ENCODE measurements around the gene SLC15A3.

SLC15A3 gene

DNA sequence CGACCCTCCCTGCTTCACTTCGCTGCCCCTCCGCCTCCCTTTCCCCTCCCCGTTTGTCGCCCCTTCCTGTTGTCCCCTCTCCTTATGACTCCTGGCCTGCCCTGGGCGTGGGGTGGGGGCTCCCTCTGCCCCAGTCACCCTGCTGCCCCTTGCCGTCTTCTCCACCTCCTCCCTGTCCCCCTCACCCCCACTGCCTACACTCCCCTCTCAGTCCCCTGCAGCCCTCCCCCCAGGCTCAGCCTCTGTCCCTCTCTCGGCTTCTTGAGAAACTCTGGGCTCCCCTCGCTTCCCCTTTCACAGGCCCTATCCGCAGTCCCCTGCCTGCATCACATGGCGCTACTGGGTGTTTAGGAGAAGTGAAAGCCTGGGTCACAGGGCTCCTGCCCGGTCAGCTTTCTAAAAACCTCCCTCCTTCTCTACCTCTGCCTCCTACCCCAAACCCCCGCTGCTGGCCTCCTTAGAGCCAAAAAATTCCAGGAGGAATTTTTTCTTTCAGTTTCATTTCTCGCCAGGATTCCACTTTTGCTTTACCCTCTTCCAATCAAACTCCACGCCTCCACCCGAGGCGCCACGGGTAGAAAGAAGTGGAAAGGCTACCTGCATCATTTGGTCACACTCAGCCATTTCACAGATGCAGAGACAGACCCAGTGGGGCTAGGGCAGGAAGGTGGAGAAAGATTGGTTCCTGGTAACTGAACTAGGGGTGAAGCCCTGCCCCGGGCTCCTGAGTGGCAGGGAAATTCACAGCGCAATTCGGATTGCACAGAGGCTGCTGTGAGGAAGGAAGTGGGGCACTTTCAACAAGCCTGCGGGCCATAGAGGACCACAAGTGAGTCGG lies at the start of gene SLC15A3:
SLC15A3 (minus strand) TSS at position 273 of the 838 bp plus-strand sequence. CDS start 625 bp downstream, outside the sequence.
- peak; percentile 78 for DNase-seq (ENCODE audit: low spot score)

GRCh38 chr11:61000426-61000825 lies 48.5 kb upstream of the SLC15A3 start:
- no peak for DNase-seq (ENCODE audit: low spot score)

DNA sequence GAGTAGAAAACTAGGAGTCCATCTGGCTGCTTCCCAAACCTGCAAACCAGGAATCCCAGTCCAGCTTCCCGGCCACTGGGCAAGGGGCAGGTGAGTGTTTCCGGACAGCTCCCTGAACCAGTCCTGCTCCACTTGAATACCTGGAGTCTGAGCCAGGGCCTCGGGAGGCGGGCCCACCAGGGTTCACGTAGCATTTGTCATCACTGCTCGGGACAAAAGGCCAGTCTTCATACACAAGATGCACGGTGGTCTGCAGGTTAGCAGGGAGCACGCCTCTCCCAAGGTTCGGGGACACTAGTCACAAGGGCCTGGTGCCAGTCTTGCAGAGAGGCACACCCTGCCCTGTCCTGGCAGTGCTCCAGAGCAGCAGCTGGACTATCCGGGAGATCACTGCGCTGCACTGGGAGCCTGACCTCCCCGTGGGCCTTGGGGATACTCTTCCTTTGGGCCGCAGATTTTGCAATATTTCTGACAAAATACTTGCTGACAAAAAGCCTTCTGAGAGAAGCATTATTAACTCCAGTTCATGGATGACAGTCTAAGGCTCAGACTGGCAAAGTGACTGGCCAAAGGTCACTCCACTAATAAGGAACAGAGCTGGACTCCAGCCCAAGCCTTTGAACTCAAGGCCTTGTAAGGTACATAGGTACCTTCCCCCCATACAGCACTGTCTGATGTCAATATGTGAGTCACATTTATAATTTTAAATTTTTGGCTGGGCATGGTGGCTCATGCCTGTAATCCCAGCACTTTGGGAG lies 44.6 kb upstream of the SLC15A3 start:
- DNase-seq (ENCODE audit: low spot score): no peak

- DNase-seq (ENCODE audit: low spot score): no peak
Measured at GRCh38 chr11:60995798-60996197, 43.8 kb upstream of the SLC15A3 start.

DNA sequence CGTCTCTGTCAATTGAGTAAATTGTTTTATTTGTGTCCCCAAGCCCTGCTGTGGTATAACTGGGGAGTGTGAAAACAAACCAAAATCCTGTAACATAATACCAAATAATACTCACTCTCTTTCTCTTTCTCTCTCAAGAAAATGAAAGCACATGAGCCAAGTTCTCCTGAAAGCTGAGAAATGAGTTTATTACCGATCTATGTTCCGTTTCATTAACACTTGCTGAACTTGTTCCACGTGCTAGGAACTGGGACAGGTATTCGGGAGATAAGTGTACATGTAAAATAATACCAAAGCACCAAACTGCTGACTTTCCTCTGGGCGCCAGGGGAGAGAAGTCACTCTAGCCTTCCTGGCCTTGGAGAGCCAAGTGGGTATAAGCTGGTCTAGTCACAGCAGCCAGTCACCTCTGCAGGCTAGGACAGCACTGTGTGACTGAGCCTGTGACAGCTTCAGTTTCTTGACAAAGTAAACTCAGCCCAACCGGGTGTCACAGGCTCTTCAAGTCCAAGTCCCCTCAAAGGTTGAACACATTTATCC lies 42.6 kb upstream of the SLC15A3 start:
- no peak for DNase-seq (ENCODE audit: low spot score)

- no peak for DNase-seq (ENCODE audit: low spot score)
Measured at GRCh38 chr11:60993615-60994014, 41.6 kb upstream of the SLC15A3 start.

GRCh38 chr11:60992842-60993409 lies 41.0 kb upstream of the SLC15A3 start:
- no peak for DNase-seq (ENCODE audit: low spot score)

GRCh38 chr11:60991457-60991856 lies 39.5 kb upstream of the SLC15A3 start:
- no peak for DNase-seq (ENCODE audit: low spot score)

DNA sequence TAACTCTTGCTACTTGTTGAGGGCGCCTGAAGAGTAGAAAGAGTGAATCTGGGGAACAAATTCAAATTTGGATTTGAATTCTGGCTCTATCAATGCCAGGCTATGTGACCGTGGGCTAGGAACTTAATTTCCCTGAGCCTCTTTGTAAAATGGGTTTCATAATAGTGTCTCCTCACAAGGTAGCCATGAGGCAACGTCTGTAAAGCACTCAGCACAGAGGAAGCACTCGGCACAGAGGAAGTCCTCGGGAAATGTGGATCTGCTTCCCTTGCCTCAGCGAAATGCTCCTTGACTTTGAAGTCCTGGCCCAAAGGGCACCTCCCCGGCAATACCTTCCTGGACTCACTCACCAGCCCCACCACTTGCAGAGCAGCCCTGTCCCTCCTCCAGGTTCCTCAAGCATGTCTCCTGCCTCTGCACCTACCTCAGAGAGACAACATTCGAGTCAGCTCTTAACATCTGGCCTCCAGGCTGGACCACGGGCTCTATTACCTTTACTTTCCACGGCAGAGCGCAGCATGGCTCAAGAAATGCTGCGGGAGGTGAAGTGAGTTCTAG lies 37.2 kb upstream of the SLC15A3 start:
- no peak for DNase-seq (ENCODE audit: low spot score)

GRCh38 chr11:60988658-60989057 lies 36.7 kb upstream of the SLC15A3 start:
- no peak for DNase-seq (ENCODE audit: low spot score)

DNA sequence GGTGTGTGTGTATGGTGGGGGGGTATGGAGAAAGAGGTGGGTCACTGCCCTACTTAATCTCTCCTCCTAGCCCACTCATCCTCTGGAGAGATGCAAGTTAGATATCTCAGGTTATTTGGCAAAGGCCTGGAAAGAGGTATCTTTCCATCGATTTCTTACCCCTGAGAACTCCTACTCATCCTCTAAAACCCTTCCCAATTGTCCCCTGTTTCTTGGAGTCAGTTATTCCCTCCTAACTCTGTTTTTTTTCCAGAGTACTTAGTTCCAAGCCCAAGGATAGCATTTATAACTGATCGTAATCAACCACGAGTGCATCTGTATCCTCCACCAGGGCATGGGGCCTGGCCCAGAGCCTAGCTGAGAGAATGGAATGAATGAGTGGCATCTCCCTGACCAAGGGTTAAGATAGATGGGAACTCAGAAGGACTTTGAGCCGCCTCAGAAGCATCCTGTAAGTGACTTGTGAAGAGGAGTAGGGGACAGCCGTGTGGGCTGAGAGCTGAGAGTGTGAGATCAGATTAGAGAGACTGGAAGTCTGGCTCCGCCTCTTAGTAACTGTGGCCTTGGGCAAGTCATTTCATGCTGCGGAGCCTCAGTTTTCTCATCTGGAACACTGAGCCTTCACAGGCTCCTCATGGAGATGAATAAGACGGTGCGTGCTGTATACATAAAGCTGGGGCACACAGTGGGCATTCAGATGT lies 35.8 kb upstream of the SLC15A3 start:
- no peak for DNase-seq (ENCODE audit: low spot score)

GRCh38 chr11:60985991-60986915 lies 34.3 kb upstream of the SLC15A3 start:
- peak; percentile 20 for DNase-seq (ENCODE audit: low spot score)

GRCh38 chr11:60985501-60985900 lies 33.5 kb upstream of the SLC15A3 start:
- DNase-seq (ENCODE audit: low spot score): no peak

DNA sequence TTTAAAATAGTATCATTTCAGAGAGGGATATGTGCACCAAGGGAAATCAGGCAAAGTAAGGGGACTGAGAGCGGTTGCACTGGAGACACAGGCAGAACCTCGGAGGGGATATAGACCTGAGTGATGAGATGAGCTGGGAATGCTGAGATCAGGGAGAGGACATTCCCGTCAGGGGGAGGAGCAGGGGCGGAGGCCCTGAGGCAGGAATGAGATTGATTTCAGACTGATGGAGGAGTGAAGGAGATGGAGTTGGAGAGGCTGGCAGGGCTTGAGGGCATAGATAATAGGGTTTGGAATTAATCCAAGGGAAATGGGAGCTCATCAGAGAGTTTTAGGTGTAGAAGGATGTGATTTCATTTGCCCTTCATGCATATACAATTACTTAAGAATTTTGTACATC lies 32.7 kb upstream of the SLC15A3 start:
- DNase-seq (ENCODE audit: low spot score): no peak

DNA sequence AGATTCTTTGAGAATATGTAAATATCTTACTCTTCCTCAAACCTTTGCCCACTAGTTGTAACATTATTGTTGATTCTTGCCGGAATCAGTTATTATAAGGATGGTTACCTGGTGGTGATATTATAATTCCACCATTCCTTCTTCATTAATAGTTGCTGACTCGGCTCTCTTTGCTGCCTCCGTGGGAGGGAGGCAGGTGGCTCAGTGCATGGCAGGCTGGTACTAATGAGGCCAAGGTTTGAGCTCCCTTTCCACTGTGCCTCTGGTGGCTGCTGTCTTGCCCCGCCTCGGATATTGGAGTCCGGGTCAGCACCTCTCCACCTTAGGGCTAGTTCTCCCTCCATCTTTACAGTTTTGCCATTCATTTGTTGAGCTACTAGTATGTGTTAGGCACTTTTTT lies 32.2 kb upstream of the SLC15A3 start:
- no peak for DNase-seq (ENCODE audit: low spot score)

DNA sequence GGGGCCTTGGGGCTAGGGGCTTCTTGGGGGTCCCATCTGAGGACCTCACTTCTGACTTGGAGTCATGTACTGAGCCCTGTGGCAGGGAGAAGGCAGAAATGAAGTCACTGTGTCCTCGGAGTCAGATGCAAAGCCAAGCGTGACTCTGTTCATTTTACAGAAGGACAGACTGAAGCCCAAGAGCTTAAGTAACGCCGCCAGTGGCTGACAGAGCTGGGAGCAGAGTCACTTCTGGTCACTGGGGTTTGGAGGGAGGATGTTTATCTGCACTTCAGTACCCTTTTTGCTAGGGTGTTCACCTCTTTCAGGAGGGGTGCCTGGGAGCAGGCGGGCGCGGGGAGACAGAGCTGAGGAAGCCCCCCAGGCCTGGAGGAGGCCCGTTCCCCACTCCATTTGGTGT lies 30.2 kb upstream of the SLC15A3 start:
- DNase-seq (ENCODE audit: low spot score): no peak

DNA sequence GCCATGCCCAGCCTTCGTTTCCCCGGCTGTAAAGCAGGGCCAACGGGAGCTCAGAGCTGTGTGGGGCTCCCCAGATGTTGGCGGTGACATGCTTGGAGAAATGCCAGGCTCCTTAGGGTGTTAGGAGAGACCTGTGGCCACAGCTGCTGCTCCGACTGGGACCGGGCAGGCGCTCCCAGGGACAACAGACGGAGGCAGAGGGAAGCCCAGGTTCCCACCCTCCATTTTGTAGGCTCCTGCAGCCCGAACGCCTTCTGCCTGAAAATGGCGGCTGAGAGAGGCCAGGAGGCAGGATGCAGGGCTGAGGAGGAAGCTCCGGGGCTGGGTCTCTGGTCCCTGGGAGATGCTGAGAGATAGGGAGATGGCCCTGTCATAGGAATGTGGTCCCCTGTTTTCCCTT lies 29.5 kb upstream of the SLC15A3 start:
- DNase-seq (ENCODE audit: low spot score): no peak

GRCh38 chr11:60978546-60979380 lies 26.8 kb upstream of the SLC15A3 start:
- no peak for DNase-seq (ENCODE audit: low spot score)

GRCh38 chr11:60977836-60978235 lies 25.9 kb upstream of the SLC15A3 start:
- DNase-seq (ENCODE audit: low spot score): no peak

- no peak for DNase-seq (ENCODE audit: low spot score)
Measured at GRCh38 chr11:60977224-60977623, 25.2 kb upstream of the SLC15A3 start.
